Prostate gland (tissue), 2 donors: ENCODE data around the gene R3HDM2. TPM values are rescaled to one million over a fixed set of nuclear protein-coding genes. Genes with fewer than 3 reads are reported as not detected.

Source experiments
- DNase-seq: peaks from one replicate; pipeline ENCODE4 v3.0.0-alpha.2; 2019; ENCODE audit warnings: low spot score
- H3K27ac ChIP-seq, 2 donors: fragments of 200-600 bp; sonication (generic); 2 replicates each; pipeline ENCODE4 v1.5.1; 2017 to 2019
- H3K27me3 ChIP-seq: fragments of 200-600 bp; sonication (generic); replicated peaks from 2 replicates; pipeline ENCODE4 v1.5.1; 2019; ENCODE audit not compliant: insufficient read depth
- H3K36me3 ChIP-seq, 2 donors: fragments of 200-600 bp; sonication (generic); 1 replicate in 1 of 2; 2 replicates in 1 of 2; pipeline versions ENCODE4 v1.5.1 to v1.8.1; 2017 to 2019
- H3K4me1 ChIP-seq: fragments of 200-600 bp; sonication (generic); replicated peaks from 2 replicates; pipeline ENCODE4 v1.5.1; 2019
- H3K4me3 ChIP-seq, 2 donors: fragments of 200-600 bp; sonication (generic); 2 replicates each; pipeline ENCODE4 v1.5.1; 2017 to 2019
- H3K9me3 ChIP-seq: fragments of 200-600 bp; sonication (generic); 2 replicates; pipeline ENCODE4 v1.5.1; 2017
- CTCF ChIP-seq, 4 experiments: fragments of 200-600 bp in 2 of 4; fragments of 450-650 bp in 2 of 4; sonication (generic) in 2 of 4; IDR thresholded peaks; 1 replicate in 3 of 4; 2 replicates in 1 of 4; pipeline ENCODE4 v1.5.1; 2016 to 2019; ENCODE audit warnings: antibody characterized with exemption in 4 of 4, mild to moderate bottlenecking in 2 of 4, moderate library complexity in 2 of 4
- POLR2A ChIP-seq: fragments of 450-650 bp; IDR thresholded peaks from one replicate; pipeline ENCODE4 v1.6.1; 2016; ENCODE audit warnings: antibody characterized with exemption, mild to moderate bottlenecking
- POLR2AphosphoS5 ChIP-seq: sonication (generic); formaldehyde crosslinking; IDR thresholded peaks from one replicate; pipeline ENCODE4 v1.6.1; 2017; ENCODE audit warnings: antibody characterized with exemption
- WGBS: methylation state at CpG from one replicate; pipeline ENCODE4 v1.1.5; 2018; 5-methylcytosine and 5-hydroxymethylcytosine counted together
- intact Hi-C: fragments of 100-400 bp; cut with DNase I; formaldehyde crosslinking; loops from one replicate; pipeline ENCODE4 v1.14.2; 2022
- total RNA-seq, 2 donors: library from RNA; depleted of rRNA; stranded (reverse); fragments of >200 nt; gene quantifications; one replicate each; pipeline ENCODE4 v1.1.0, GENCODE V29; 2016

Gene R3HDM2
- total RNA-seq, 2 donors from 2014 or later: 38.7 to 80.9 TPM

DNA sequence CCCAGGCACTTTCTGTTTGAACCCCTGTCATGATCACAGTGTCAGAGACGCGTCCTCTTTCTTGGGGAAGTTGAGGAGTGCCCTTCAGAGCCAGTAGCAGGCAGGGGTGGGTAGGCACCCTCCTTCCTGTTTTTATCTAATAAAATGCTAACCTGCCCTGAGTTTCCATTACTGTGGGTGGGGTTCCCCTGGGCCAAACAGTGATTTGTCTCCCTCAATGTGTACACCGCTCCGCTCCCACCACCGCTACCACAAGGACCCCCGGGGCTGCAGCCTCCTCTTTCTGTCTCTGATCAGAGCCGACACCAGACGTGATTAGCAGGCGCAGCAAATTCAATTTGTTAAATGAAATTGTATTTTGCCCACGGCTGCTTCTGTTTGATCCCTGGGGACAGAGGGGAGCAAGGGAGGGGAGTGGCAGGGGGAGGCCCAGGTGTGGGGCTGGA lies 196.2 kb downstream of the R3HDM2 start:
- no peak for DNase-seq
- Histone ChIP-seq H3K36me3 (no peaks in the 10 kb centered on the region), H3K27me3 (no peaks in the 10 kb centered on the region), H3K4me1 (peaks cover 11% of the 10 kb centered on the region), H3K9me3 (no peaks in the 10 kb centered on the region), H3K4me3 (no peak overlapping the region), H3K27ac (no peak overlapping the region)
- 88% methylated on average over 10 of the region's 10 CpGs for WGBS
- no peak for TF ChIP-seq CTCF (IDR thresholded peaks at IDR 0.05)
- TF ChIP-seq POLR2A: no peak
- intact Hi-C loops: no loop called here

DNA sequence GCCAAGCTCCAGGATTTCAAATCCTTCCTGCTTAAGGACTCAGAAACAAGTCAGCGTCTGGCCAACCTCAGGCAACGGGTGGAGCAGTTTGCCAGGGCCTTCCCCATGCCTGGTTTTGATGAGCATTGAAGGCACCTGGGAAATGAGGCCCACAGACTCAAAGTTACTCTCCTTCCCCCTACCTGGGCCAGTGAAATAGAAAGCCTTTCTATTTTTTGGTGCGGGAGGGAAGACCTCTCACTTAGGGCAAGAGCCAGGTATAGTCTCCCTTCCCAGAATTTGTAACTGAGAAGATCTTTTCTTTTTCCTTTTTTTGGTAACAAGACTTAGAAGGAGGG lies 196.6 kb downstream of the R3HDM2 start:
- Histone ChIP-seq H3K4me1 (peaks cover 13% of the 10 kb centered on the region), H3K27me3 (no peaks in the 10 kb centered on the region), H3K27ac (no peak overlapping the region), H3K9me3 (no peaks in the 10 kb centered on the region), H3K4me3 (no peak overlapping the region), H3K36me3 (no peaks in the 10 kb centered on the region)
- intact Hi-C loops: no loop called here
- TF ChIP-seq POLR2A (no peak), POLR2AphosphoS5 (no peak), CTCF (IDR thresholded peaks at IDR 0.05) (no peak)
- 92% methylated on average over 3 of the region's 3 CpGs for WGBS
- DNase-seq: no peak

DNA sequence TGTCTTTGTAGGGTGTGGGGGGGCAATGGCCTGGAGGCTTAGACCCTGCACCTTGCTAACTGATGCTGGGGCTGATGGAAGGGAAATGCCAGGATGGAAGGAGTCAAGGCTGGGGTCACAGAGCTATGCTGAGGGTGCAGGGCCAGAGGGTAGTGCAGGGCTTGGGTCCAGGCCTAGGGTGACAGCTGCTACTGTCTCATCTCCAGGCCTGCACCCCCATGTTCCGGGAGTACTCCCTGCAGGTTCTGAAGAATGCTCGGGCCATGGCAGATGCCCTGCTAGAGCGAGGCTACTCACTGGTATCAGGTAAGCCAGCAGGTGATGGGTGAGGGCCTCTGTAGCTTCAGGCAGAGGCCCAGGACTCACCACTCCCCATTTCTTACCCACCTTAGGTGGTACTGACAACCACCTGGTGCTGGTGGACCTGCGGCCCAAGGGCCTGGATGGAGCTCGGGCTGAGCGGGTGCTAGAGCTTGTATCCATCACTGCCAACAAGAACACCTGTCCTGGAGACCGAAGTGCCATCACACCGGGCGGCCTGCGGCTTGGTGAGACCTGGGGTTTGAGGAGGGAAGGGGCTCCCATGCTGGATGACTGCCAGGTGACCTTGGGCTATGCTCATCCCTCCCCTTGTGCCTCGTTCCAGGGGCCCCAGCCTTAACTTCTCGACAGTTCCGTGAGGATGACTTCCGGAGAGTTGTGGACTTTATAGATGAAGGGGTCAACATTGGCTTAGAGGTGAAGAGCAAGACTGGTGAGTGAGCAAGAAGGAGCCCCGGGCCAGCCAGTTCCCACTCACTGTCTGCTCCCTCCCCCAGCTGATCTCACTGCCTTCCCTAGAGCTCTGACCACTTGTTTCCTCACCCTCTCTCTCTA lies 197.2 kb downstream of the R3HDM2 start:
- DNase-seq: no peak
- no peaks in the 10 kb centered on the region for H3K27me3 ChIP-seq
- peaks cover 14% of the 10 kb centered on the region for H3K4me1 ChIP-seq
- H3K4me3 ChIP-seq: no peak overlapping the region
- H3K9me3 ChIP-seq: no peaks in the 10 kb centered on the region
- TF ChIP-seq POLR2AphosphoS5 (no peak), POLR2A (no peak), CTCF (IDR thresholded peaks at IDR 0.05) (no peak)
- no peak overlapping the region for H3K27ac ChIP-seq
- WGBS: 89% methylated on average over 15 of the region's 15 CpGs
- intact Hi-C loops: no loop called here
- no peaks in the 10 kb centered on the region for H3K36me3 ChIP-seq

DNA sequence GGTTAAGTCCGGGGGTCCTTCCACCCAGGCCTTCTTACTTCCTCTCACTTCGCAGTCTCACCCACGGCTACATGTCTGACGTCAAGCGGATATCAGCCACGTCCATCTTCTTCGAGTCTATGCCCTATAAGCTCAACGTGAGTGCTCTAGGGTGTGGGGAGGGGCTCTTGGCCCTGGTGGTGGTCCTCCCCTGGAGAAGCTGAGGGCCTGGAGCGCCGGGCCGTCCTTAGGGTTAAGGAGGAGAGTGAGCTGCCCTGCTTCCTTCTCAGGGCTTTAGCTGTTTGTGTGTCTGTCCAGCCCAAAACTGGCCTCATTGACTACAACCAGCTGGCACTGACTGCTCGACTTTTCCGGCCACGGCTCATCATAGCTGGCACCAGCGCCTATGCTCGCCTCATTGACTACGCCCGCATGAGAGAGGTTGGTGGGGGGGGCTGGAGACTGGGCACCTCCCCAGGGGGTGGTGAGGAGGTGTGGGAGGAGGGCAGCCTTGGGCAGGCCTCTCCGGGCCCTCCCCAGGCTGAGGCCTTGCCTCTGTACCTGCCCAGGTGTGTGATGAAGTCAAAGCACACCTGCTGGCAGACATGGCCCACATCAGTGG lies 198.6 kb downstream of the R3HDM2 start:
- no peak overlapping the region for H3K4me3 ChIP-seq
- H3K4me1 ChIP-seq: peaks cover 9% of the 10 kb centered on the region
- 91% methylated on average over 19 of the region's 19 CpGs for WGBS
- TF ChIP-seq CTCF (IDR thresholded peaks at IDR 0.05) (no peak), POLR2AphosphoS5 (no peak), POLR2A (no peak)
- H3K27ac ChIP-seq: no peak overlapping the region
- H3K9me3 ChIP-seq: no peaks in the 10 kb centered on the region
- intact Hi-C loops: no loop called here
- H3K27me3 ChIP-seq: no peaks in the 10 kb centered on the region
- DNase-seq: no peak
- H3K36me3 ChIP-seq: no peaks in the 10 kb centered on the region
